Renal cortex interstitium (tissue), 11 donors: ENCODE results near the gene MUC5B. TPM values are rescaled to one million over a fixed set of nuclear protein-coding genes. Genes with fewer than 3 reads are reported as not detected.

ENCODE experiments used
- DNase-seq, 11 donors: peaks; one replicate each; pipeline ENCODE4 v3.0.0-alpha.2; 2013; ENCODE audit warnings: low read depth in 9 of 11, low spot score in 4 of 11; ENCODE audit errors: extremely low read depth in 1 of 11
- polyA plus RNA-seq, 3 donors: library from polyadenylated mRNA; unstranded; fragments of 120-200 nt; gene quantifications; one replicate each; pipeline ENCODE4 v1.2.1, GENCODE V29; 2013; ENCODE audit not compliant: insufficient read length in 3 of 3

MUC5B gene
- polyA plus RNA-seq, 3 donors, result 0.01 to 0.09 (median 0.05) TPM

DNA sequence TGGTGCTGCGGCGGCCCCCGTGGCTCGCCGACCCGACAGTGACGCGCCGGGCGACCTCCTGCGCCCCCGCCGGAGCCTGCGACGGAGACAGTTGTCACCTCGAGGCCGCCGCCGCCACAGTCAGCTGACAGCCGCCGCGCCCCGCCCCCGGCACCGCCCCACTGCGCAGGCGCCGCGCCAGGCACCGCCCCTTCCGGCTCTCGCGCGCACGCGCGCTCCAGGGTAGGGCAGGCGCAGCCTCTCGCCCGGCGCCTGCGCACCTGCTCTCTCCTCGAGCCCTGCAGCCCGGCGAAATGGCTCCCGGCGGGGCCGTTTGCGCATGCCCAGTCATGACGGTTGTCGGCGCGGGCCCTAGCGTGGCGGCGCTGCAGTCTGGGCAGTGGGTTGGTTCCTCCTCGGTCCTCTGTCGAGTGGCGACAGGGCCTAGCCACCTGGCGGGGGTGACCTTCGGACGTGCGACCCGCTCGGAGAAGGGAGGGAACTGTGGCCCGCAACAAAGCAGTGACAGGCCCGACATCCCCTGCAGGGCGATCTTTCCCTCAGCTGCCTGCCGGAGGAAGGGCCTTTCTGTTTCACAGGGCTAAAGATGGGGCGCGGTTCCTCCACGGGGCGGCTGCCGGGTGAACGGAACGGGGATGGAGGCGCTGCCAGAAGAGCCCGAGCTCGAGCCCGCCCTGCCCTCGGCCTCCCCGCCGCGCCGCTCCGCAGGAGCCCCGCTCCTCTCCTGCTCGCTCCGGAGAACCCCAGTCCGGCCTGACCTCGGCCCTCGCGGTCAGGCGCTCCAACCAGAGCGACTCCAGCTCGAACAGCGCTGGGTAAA lies 86.8 kb downstream of the MUC5B start, which contains the start of gene TOLLIP:
Gene TOLLIP (minus strand): TSS at position 135 of the 820 bp plus-strand sequence. CDS start 134 bp downstream, at position 1.
- peak; percentile 86 to 92 (median 89) for DNase-seq

DNA sequence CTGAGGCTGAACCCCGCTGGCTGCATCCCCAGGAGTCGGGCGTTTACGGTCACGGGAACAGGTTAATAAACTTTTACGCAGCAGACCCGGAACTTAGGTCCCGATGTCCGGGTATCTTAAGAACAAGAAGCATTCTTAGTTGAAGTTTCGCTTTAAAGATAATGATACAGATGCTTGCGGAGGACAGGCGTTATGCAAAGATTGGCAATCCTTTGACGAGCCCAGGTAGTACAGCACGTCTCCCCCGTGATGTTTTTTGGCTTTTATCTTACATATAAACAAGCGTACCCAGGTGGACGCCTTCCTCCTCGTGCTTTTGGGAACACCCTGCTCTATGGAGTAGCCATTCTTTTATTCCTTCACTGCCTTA lies 87.4 kb downstream of the MUC5B start:
- no peak for DNase-seq

DNA sequence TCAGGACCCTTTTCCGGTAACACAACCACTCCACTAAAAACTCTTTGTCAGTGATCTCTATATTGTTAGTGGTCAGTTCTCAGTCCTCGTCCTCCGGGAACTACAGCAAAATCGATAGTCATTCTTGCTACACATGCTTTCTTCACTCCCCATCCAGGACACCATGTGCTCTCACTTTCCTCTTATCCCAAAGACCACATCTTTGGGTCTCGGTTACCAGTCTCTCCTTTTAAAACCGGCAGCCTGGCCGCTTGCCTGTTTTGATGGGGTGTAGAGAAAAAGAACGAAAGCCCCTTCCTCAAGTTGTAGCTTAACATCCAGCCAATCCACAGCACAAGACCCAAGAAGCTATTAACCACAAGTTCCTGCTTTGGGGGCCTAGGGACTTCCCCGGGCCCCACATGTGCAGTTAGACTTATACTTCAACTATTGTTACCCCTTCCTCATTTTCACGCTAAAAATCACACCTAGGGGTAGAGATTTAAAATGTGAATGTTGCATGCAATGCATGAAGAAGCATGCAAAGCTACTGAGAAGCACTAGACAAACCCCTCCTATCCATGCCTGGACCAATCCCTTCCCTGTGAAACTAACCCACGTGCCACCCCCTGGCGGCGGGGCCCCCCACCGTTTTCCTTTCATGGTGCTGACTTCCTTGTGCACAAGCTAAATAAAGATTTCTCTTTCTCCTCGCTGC lies 88.1 kb downstream of the MUC5B start:
- no peak for DNase-seq

Other genes starting within 250 kb of the MUC5B start
- 10 to 100 TPM; 14.8 to 31.8 (median 17.0) TPM for gene MUC6, start 186.3 kb upstream of the MUC5B start, polyA plus RNA-seq
- under 1 TPM; 0.03 to 0.45 (median 0.03) TPM for gene MUC2, start 148.2 kb upstream of the MUC5B start, polyA plus RNA-seq
- under 1 TPM; 0.01 to 0.03 (median 0.03) TPM for gene MUC5AC, start 65.1 kb upstream of the MUC5B start, polyA plus RNA-seq
- gene TOLLIP, start 86.6 kb downstream of the MUC5B start, polyA plus RNA-seq, result 10 to 100 TPM; 35.9 to 50.1 (median 47.8) TPM
- 1 to 10 TPM in 2 of 3 donors, under 1 TPM in 1; 0.56 to 1.7 (median 1.4) TPM for gene BRSK2, start 166.9 kb downstream of the MUC5B start, polyA plus RNA-seq